CD1c-positive myeloid dendritic cell (primary cell): ENCODE data around the gene IRAK2.
"Not testable (repeated sequence)": the region's sequence is repeated elsewhere in the genome, so short reads cannot be mapped to it uniquely, and the experiment has no call there.

ENCODE experiments used
- DNase-seq: peaks from one replicate; pipeline ENCODE4 v3.0.0-alpha.2; 2016; ENCODE audit errors: extremely low spot score

The IRAK2 gene

DNA sequence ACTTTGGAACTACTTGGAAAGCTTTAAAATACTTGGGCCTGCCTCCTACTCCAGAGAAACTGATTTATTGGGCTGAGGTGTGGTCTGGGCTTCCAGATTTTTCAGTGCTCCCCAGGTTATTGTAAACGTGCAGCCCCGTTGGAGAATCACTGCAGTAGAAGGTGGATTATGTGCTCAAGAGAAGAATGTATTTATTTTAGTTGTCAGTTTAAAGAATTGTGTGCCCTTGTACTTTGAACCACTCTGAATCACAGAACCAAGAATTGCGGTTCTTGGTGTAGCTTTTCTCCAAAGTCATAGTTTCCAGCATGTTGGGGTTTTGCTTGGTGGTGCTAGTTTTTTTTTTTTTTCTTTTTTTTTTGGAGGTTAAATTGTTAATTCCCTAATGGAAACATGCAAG lies 85.1 kb downstream of the IRAK2 start:
- DNase-seq: no peak

DNA sequence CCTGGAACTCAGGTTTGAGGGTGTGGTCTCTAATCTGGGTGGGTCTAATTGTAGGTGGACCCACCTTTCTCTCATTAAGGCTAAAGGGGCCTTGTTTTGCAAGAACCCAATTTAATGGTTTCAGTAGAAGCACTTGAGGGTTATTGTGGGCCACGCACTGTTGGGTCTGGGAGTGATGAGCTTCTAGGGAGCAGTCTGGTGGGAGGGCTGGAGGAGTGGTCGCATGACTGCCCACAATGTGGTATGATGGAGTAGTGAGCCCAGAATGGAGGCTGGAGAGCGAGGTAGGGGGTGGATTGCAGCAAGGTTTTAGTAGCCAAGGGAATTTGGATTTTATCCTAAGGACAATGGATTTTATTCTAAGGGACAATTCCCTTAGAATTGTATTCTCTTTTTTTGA lies 86.3 kb downstream of the IRAK2 start:
- no peak for DNase-seq

DNA sequence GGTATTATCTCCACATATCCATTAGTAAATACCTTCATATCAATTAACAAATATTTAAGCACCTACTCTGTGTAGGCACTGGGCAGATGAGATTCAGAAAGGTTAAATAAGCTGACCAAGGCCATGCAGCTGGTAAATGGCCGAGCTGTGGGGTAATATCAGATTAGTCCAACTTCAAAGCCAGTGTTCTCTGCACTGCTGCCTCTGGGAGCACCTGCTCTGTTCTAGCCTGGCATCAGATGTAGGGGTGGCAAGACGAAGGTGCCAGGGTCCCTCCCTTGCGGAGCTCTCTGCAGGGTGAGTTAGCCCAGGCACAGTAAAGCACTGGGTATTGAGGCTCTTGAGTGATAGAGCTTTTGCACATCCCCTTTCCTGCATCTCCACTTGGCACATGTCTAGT lies 89.0 kb downstream of the IRAK2 start:
- no peak for DNase-seq

DNA sequence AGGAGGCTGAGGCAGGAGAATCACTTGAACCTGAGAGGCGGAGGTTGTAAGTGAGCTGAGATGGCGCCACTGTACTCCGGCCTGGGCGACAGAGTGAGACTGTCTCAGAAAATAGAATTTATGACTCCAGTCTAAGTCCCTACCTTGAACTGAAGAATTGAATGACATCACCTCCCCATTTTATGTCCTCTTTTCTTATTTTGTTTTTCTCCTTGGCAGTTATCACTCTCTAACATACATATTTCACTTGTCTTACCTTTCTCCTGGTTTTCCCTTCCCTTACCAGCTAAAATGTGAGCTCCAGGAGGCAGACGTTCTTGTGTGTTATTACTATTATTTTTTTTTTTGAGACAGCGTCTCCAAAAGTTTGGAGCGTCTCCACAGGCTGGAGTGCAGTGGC lies 91.1 kb downstream of the IRAK2 start:
- no peak for DNase-seq

DNA sequence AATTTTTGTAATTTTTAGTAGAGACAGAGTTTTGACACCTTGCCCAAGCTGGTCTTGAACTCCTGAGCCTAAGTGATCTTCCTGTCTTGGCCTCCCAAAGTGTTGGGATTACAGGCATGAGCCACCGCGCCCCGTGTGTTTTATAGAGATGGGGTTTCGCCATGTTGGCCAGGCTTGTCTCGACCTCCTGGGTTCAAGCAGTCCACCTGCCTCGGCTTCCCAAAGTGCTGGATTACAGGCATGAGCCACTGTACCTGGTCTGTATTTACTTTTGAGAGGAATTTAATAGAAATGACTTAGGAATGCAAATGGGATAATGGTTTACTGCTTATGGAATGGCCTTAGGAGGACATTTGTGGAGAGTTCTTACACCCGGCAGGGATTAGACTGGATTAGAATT lies 94.3 kb downstream of the IRAK2 start:
- DNase-seq: no peak

DNA sequence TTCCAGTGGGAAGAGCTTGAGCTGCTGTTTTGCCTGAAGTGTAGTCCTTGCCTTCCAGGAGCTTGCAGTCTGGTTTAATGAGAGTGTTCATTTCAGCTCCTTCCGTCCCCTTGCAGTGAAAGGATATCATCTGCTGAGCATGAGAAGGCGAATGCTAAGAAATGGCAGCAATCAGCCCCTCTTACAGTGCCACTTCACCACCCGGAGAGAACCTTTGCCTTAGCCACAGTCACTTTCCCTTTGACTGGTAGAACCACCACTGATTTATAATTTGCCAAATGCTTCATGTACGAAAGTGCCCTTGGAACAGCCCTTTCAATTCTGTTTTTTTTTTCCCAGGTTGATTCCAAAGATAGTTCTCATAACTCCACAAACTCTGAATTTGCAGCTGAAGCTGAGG lies 95.1 kb downstream of the IRAK2 start:
- no peak for DNase-seq

DNA sequence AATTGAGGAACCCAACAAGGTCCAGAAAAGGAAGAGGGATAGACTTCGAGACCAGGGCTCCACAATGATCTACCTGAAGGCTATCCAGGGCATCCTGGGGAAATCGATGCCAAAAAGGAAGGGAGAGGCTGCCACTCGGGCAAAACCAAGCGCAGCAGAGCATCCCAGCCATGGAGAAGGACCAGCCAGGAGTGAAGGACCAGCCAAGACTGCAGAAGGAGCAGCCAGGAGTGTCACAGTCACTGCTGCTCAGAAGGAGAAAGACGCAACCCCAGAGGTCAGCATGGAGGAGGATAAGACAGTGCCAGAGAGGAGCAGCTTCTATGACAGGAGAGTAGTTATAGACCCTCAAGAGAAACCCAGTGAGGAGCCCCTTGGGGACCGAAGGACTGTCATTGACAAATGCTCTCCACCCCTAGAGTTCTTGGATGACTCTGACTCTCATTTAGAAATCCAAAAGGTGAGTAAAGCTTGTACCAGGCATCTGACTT lies 95.5 kb downstream of the IRAK2 start:
- no peak for DNase-seq

DNA sequence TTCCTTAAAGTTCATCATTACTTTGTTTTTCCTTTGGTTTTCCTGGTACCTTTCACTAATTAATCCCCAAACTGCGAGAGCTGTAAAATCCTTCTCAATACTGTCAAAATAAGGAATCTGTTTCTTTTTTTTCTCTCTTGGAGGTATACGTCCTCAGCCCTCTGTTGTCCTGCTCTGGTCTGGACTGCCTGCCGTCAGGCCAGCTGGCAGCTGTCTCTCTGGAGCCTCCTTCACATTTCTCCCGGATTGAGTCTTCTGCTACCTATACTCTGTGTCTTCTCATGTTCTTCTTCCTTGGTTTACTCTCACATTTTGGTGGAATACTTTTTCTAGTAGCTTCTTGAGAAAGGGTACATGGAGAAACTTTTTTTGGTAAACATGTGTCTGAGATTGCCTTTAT lies 97.3 kb downstream of the IRAK2 start:
- no peak for DNase-seq

DNA sequence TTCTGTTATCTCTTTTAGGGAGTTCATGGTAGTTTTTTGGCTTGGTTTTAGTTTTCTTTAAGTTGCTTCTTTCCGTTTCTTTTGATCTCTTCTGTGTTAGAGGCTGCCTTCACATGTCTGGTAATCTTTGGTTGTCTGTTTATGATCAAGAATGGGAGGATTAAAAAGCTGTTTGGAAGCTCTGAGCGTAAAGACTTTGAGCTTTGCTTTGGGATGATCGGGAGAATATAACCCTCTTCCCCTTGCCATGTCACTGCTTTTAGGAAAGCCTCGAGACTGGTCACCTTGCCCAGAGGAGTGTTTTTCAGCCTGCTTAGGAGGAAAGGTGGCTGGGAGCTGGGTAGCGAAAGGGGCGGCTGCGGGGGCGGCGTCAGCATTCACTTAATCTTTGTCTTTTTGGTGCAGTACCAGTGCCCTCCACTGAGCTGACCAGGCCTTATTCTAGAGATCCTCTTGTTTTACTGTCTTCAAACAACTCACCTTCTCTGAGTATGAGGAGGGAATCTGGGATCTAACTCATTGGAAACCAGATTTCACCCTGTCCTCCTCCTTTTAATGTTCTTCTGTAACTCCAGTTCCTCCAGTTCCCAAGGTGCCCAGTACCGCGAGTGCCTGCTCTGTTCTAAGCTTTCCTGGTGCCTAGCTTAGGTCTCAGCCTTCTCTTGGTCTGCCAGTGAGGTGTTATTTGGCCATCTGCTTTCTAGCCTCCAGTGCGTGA lies 99.1 kb downstream of the IRAK2 start:
- DNase-seq: peak; percentile 53

DNA sequence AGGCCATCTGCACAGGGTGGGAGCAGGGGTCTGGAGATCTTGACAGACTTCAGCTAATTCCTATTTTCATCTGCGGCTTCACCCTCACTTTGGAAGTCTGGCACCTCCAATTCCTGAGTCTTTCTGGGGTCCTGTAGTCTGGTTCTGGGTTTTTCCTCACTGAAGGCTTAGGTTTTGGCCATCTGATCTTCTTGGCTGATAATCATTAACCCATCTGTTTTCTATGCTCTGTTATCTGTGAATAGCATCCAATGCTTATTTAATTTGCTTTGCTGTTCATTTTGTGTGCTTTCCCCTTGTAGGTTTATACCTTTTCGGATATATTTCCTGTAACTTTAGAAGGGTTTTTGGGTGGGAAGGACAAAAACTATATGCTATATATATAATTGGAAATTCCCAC lies 101.1 kb downstream of the IRAK2 start:
- no peak for DNase-seq

DNA sequence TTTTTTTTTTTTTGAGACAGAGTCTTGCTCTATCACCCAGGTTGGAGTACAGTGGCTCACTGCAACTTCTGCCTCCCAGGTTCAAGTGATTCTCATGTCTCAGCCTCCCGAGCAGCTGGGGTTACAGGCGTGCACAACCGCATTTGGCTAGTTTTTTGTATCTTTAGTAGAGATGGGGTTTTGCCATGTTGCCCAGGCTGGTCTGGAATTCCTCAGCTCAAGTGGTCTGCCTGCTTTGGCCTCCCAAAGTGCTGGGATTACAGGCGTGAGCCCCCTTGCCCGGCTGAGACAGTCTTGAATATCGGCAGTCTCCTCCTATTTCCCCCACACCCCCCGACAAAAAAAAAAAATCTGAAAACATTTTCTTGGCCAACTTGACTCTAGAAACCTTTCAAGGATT lies 102.2 kb downstream of the IRAK2 start:
- not testable (repeated sequence) for DNase-seq

DNA sequence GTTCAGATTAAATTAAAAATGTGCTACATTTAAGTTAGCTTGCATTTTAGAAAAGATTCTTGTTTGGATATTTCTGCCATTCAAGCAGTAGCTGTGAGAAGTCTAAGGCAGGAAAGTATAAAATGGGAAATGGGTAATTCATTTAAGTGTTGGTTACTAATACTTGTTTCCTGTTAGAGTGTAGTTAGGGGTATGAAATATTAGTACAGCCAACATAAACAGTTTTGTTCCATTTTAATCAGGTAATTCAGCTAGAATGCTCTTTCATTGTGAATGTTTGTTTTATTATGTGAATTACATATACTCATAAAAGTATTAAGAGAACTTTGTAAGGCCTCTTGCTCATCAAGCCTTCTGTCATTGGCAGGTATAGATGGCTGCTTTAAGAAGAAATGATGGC lies 103.4 kb downstream of the IRAK2 start:
- DNase-seq: no peak

DNA sequence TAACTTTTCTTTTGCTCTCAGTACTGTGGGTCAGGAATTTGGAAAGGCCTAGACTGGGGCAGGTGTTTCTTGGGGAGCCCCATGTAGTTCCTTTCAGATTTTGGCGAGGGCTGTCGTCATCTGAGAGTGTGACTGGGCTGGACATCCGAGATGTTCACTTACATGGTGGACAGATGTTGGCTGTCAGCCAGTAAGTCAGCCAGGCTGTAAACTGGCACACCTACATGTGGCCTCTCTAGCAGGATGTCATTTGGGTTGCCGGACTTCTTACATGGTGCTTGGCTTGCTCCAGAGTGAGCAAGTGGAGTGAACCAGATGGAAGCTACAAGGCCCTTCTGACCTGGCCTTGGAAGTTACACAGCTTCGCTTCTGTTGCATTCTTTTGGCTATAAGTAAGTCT lies 104.2 kb downstream of the IRAK2 start:
- DNase-seq: no peak

DNA sequence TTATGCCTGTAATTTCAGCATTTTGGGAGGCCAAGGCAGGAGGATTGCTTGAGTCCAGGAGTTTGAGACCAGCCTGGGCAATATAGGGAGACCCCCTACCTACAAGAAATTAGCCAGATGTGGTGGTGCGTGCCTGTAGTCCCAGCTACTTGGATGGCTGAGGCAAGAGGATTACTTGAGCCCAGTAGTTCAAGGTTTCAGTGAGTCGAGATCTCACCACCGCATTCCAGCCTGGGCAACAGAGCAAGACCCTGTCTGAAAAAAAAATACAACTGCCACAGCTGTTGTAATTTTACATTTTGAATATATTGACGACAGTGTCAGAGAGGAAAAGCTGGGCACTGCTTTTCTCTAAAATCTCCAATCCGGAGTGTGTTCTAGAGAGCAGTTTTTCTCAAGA lies 104.7 kb downstream of the IRAK2 start:
- no peak for DNase-seq

DNA sequence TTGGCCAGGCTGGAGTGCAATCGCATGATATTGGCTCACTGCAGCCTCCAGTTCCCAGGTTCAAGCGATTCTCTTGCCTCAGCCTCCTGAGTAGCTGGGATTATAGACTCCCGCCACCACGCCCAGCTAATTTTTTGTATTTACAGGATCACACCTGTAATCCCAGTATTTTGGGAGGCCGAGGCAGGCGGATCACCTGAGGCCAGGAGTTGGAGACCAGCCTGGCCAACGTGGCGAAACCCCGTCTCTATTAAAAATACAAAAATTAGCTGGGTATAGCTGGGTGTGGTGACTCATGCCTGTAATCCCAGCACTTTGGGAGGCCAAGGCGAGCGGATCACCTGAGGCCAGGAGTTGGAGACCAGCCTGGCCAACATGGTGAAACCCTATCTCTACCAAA lies 107.8 kb downstream of the IRAK2 start:
- DNase-seq: not testable (repeated sequence)

DNA sequence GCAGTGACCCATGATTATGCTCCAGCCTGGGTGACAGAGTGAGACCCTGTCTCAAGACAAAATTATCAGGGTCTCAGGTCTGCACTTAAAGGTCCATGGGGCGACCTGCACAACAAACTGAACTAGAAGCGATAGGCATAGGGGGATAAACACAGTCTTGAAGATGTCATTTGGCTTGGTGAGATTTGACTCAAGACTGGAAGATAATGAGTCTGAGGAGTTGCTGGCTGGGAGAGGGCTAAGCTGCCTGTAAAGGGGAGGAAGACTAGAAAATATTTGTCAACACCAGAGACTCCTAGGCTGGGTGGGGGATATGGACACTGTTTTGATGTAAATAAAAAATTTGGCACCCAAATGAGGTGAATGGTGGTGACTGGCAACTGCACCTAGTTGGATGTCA lies 108.3 kb downstream of the IRAK2 start:
- DNase-seq: no peak

DNA sequence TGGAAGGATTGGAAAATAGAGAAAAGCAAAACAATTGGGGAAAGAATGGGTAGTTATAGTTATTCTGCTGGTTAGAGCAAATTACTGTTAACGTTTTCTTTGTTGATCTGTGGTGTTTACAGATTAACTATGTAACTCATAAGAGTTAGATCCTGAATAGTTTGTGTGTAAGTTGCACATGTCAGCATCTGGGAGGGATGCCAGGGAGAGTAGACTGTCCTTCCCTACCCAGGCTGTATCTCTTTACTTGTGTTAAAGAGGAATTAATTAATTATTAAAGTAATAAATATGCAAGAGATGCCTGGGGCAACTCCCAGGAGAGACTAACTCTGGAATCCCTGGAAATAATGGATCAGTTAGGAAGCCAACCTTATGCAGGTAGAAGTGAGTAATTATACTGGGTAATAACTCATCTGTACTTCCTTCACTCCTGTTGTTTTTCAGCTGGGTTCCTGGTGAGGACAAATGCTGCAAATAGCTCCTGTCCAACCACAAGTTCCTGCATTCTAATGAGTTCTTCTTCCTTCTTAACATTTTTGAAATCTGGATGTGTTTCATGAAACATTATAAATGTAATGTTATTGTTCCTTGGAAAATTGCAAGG lies 109.1 kb downstream of the IRAK2 start:
- no peak for DNase-seq

DNA sequence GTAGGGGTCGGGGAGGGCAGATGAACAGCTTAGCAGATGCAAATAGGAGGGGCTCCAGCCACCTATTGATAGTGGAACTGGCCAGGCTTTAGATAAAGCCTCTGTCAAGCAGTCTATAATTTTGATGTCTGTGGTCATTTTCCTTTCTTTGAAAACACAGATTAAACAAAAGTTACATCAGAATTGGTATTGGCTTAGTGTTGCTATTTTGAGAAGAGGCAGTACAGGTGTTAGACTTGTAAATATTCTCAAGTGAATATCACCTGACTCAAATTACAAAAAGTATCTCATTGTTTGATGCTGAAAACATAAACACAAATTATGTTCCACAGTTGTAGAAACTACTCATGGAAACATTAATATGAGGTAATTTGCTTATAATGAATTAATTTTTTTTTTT lies 109.9 kb downstream of the IRAK2 start:
- DNase-seq: no peak

DNA sequence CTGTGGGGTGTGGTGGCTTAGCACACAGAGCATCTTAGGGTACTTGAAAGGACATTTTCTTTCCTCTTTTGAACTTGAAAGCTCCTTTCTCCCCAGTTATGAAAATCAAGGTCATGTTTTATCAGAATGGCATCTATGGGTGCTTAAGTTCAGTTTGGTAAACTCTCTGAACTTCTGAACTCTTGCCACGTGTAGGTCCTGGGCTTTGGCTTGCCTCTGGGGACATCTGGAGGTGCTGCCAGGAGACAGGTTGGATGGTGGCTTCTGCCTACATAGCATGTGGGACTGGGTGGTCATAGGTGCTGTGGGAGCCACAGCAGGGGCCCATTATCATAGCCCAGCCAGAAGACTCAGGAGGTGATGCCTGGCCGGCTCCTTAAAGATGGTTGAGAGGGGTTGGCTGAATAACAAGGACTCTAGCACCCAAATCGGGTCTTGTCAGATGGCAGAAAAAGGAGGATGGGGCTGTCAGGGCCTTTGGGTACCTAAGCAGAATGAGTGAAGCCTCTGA lies 112.5 kb downstream of the IRAK2 start:
- DNase-seq: no peak

DNA sequence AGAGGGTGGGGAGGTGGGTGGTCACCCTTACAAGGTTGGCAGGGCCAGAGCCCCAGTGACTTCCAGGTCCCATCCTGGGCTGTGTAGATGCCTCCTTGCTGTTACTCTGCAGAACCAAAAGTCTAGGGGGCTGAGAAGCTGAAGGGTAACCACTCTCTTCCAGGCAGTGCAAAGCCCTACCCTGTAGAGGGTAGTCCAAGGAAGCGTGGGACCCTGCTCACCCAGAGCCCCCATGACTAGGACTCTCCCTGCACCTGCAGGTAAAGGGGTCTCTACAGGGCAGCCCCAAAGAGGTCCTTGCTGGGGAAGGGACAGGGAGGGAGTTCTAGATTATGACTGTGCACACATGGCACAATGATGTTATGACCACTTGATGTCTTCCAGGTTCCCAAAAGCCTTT lies 113.8 kb downstream of the IRAK2 start:
- DNase-seq: no peak

DNA sequence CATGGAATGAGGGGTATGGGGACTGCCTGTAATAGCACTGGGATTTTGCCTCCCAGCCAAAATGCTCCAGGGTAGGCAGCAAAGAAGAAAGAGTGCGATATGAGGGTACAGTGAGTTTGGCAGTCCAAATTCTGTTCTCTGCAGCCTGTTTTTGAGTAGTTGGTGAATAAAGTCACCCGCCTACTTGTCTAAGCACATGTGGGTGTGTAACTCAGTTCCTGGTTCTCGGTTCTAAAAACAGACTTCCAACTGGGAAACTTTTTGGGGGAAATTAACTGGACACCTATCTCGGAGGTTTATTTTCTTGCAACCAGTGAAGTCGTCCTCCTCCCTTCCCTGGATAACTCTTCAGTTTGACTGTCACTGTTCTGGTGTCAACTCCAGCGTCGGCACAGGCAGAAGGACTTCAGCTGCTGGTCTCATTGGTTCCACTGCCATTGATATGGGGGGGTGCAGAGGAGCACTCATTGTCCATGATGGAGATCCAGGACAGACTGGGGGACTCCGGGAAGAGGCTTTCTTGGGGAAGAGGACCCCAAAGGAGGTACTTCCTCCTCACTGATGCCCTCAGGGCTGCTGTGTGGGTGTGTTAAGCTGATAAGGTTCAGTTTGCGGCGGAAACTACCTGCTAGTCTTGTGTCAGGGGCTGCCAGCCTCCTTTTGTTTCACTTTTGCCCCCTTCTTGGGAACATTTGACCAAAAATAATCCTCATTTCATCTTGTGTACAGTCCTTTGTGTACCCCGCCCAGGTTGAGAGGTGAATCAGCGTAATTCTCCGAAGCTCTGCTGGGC lies 114.9 kb downstream of the IRAK2 start:
- peak; percentile 31 for DNase-seq

DNA sequence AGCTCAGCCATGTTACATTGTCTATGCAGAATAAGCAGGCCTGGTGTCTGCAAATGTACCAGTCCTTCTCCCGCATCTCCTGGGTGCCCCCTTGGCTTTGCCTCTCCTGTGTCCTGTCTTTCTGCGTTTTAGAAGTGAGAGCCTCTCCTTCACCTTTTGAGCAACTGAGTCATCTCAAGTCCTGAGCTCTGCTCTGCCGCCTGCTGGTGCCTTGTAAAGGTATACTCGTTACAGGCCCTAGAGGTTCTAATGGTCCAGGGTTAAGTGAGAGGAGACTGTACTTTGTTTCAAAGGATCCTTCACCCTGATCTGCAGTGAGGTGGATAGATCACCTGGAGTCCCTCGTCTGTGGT lies 115.4 kb downstream of the IRAK2 start:
- DNase-seq: no peak

DNA sequence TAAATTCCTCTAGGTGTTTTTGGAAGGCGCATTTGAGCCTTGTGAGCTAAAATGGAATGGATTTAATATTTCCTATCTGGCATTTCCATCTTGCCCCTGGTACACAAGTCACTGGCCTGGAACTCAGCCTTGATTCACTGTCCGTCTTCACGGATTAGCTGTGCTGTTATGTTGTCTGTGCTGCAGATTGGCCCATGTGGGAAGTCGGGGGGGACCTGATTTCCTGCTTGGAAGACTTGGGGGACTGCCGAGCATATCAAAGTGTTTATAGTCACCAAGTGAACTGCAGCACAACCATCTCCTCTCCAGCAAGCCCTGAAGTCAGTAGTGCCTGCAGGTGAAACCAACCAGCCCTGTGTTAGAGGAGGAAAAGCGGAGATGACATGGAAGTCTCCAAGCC lies 115.9 kb downstream of the IRAK2 start:
- DNase-seq: no peak
